SK-N-SH (cell line): ENCODE measurements around the gene SORBS2. TPM values are rescaled to one million over a fixed set of nuclear protein-coding genes. Genes with fewer than 3 reads are reported as not detected.
A peak's percentile ranks its signal among the peaks of the same experiment; 100 is the strongest.

Experiments
- CTCF ChIA-PET: fragments of 300-600, 350-600 bp; formaldehyde crosslinking; extraction: SDS; loops from one replicate; lab custom pipeline; 2021; lab: Yijun Ruan, JAX
- POLR2A ChIA-PET: fragments of 350-600 bp; sonication (Branson Sonifier 250); formaldehyde crosslinking; extraction: SDS; loops from one replicate; lab custom pipeline; 2020; ENCODE audit warnings: antibody characterized with exemption, inconsistent platforms; lab: Yijun Ruan, JAX
- DNase-seq: peaks from one replicate; pipeline ENCODE4 v3.0.0; 2012
- H2AFZ ChIP-seq: fragments of 200-600 bp; sonication (generic); 2 replicates; pipeline ENCODE4 v1.8.1; 2016; ENCODE audit warnings: antibody characterized with exemption, mild to moderate bottlenecking, low read depth
- H3F3A ChIP-seq: fragments of 200-600 bp; sonication (generic); replicated peaks from 2 replicates; pipeline ENCODE3; 2016; ENCODE audit warnings: antibody characterized with exemption, mild to moderate bottlenecking; ENCODE audit not compliant: insufficient read depth
- H3K27ac ChIP-seq, 2 experiments: fragments of 200-500 bp in 1 of 2; fragments of 200-600 bp in 1 of 2; sonication (Bioruptor generic) in 1 of 2; sonication (generic), shearing (Covaris generic) in 1 of 2; 2 replicates each; pipeline versions ENCODE4 v1.5.1 to v1.6.1; 2014 to 2016; ENCODE audit warnings: low read depth in 2 of 2, inconsistent platforms in 1 of 2, low read length in 1 of 2, mild to moderate bottlenecking in 1 of 2, mixed read lengths in 1 of 2
- H3K27me3 ChIP-seq: fragments of 200-600 bp; sonication (generic), shearing (Covaris generic); 2 replicates; pipeline ENCODE4 v1.6.1; 2016; ENCODE audit warnings: mixed run types; ENCODE audit not compliant: insufficient read depth
- H3K36me3 ChIP-seq, 2 experiments: fragments of 200-500 bp in 1 of 2; fragments of 200-600 bp in 1 of 2; sonication (Bioruptor generic) in 1 of 2; sonication (generic) in 1 of 2; replicated peaks in 1 of 2; 2 replicates each; pipeline versions ENCODE3 to v1.5.1; 2014 to 2016; ENCODE audit warnings: low read length in 1 of 2, mild to moderate bottlenecking in 1 of 2; ENCODE audit not compliant: insufficient read depth in 2 of 2, control insufficient read depth in 1 of 2
- H3K4me1 ChIP-seq, 2 experiments: fragments of 200-500 bp in 1 of 2; fragments of 200-600 bp in 1 of 2; sonication (Bioruptor generic) in 1 of 2; sonication (generic), shearing (Covaris generic) in 1 of 2; 2 replicates each; pipeline versions ENCODE4 v1.5.1 to v1.6.1; 2014 to 2016; ENCODE audit warnings: low read depth in 1 of 2, low read length in 1 of 2, mixed run types in 1 of 2; ENCODE audit not compliant: insufficient read depth in 2 of 2, control insufficient read depth in 1 of 2
- H3K4me2 ChIP-seq: fragments of 200-600 bp; sonication (generic), shearing (Covaris generic); 2 replicates; pipeline ENCODE4 v1.6.1; 2017; ENCODE audit warnings: mixed run types
- H3K4me3 ChIP-seq, 2 experiments: fragments of 200-500 bp in 1 of 2; fragments of 200-600 bp in 1 of 2; sonication (Bioruptor generic) in 1 of 2; sonication (generic), shearing (Covaris generic) in 1 of 2; 2 replicates each; pipeline versions ENCODE4 v1.5.1 to v1.8.1; 2014 to 2016; ENCODE audit warnings: low read depth in 2 of 2, inconsistent platforms in 1 of 2, low read length in 1 of 2, mild to moderate bottlenecking in 1 of 2, mixed read lengths in 1 of 2, moderate library complexity in 1 of 2
- H3K79me2 ChIP-seq: fragments of 200-600 bp; sonication (generic); 2 replicates; pipeline ENCODE4 v1.8.1; 2017; ENCODE audit warnings: mild to moderate bottlenecking; ENCODE audit not compliant: insufficient read depth
- H3K9ac ChIP-seq: fragments of 200-600 bp; sonication (generic); 2 replicates; pipeline ENCODE4 v1.6.1; 2017; ENCODE audit warnings: mixed run types
- H3K9me2 ChIP-seq: fragments of 200-600 bp; sonication (generic); 2 replicates; pipeline ENCODE4 v1.6.1; 2017; ENCODE audit warnings: mixed run types
- H3K9me3 ChIP-seq: fragments of 200-600 bp; sonication (generic); 2 replicates; pipeline ENCODE4 v1.6.1; 2017; ENCODE audit warnings: mixed run types, mild to moderate bottlenecking, moderate library complexity
- H4K20me1 ChIP-seq: fragments of 200-600 bp; sonication (generic); 2 replicates; pipeline ENCODE4 v1.6.1; 2017; ENCODE audit warnings: mild to moderate bottlenecking, mixed run types; ENCODE audit not compliant: insufficient read depth
- CHD2 ChIP-seq: fragments of 150-350 bp; IDR thresholded peaks from 2 replicates; pipeline ENCODE4 v1.6.1; 2018; ENCODE audit warnings: low read length; ENCODE audit not compliant: partially characterized antibody
- GABPA ChIP-seq: IDR thresholded peaks from 2 replicates; pipeline ENCODE4 v1.4.0; 2012; ENCODE audit warnings: low read depth, mild to moderate bottlenecking
- GATA2 ChIP-seq: sonication (generic); formaldehyde crosslinking; IDR thresholded peaks from 2 replicates; pipeline ENCODE4 v1.5.0; 2020; ENCODE audit warnings: mild to moderate bottlenecking, missing genetic modification reagents
- JUND ChIP-seq: IDR thresholded peaks from 2 replicates; pipeline ENCODE4 v1.4.0; 2012
- MEF2A ChIP-seq: IDR thresholded peaks from 2 replicates; pipeline ENCODE4 v1.4.0; 2012; ENCODE audit warnings: low read depth, borderline replicate concordance
- NFIC ChIP-seq: IDR thresholded peaks from 2 replicates; pipeline ENCODE4 v1.4.0; 2012; ENCODE audit warnings: borderline replicate concordance
- RAD21 ChIP-seq: IDR thresholded peaks from 2 replicates; pipeline ENCODE4 v1.6.1; 2012; ENCODE audit warnings: mild to moderate bottlenecking, low read length
- RCOR1 ChIP-seq: fragments of 150-350 bp; IDR thresholded peaks from 2 replicates; pipeline ENCODE4 v1.6.1; 2017; ENCODE audit warnings: antibody characterized with exemption, low read length
- RFX5 ChIP-seq: IDR thresholded peaks from 2 replicates; pipeline ENCODE4 v1.6.1; 2012; ENCODE audit warnings: mild to moderate bottlenecking, improper control_type of control experiment, low read length
- SMC3 ChIP-seq: IDR thresholded peaks from 2 replicates; pipeline ENCODE4 v1.6.1; 2012; ENCODE audit warnings: low read depth, low read length, improper control_type of control experiment
- TAF1 ChIP-seq: IDR thresholded peaks from 2 replicates; pipeline ENCODE4 v1.6.1; 2012; ENCODE audit warnings: low read depth, mild to moderate bottlenecking, low read length, moderate library complexity, borderline replicate concordance
- TCF12 ChIP-seq: IDR thresholded peaks from 2 replicates; pipeline ENCODE4 v1.4.0; 2012
- YY1 ChIP-seq: IDR thresholded peaks from 2 replicates; pipeline ENCODE4 v1.4.0; 2012; ENCODE audit warnings: low read depth, mild to moderate bottlenecking
- WGBS: methylation state at CpG from one replicate; pipeline ENCODE4 v1.1.6; 2017; ENCODE audit warnings: low lambda C conversion rate; 5-methylcytosine and 5-hydroxymethylcytosine counted together
- polyA plus RNA-seq, 3 experiments: library from polyadenylated mRNA; depleted of rRNA; stranded (reverse); fragments of >200 nt; gene quantifications; 2 replicates each; pipeline ENCODE4 v1.2.3, GENCODE V29; 2012
- TF ChIP-seq, protein P1 (sequence below): fragments of 200-600 bp; sonication (generic); IDR thresholded peaks from 2 replicates; pipeline ENCODE4 v1.6.1; 2017; ENCODE audit warnings: antibody characterized with exemption, mild to moderate bottlenecking, moderate library complexity
- TF ChIP-seq, protein P2 (sequence below): IDR thresholded peaks from 2 replicates; pipeline ENCODE4 v1.4.0; 2012; ENCODE audit warnings: low read depth, borderline replicate concordance

The SORBS2 gene
- polyA plus RNA-seq, 1 of the 3 experiments (the other 2 are of a cell fraction), result 2.5 TPM

DNA sequence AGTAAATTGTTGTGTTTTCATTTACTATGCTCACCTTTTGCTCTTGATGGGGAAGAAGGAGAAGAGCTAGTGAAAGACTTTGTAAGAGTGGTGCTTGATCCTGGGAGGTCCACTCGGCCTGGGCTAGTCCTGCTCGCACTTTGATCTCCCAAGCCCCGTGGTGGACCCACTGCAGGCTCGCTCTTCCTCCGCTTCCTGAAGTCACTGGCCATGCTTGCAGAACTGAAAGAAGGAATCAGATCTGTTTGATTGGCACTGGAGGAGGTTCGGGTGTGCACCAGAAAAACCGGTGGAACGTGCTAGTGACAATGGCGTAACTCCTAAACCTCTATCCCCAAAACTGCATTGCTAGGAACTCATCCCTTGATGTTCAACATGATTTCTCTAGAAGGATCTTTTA is 185.2 kb downstream of the SORBS2 start:
- no peak overlapping the region for H3K4me2 ChIP-seq
- no peak for DNase-seq
- H3K27ac ChIP-seq, result no peak overlapping the region
- WGBS, result 73% methylated on average over 9 of the region's 9 CpGs
- H3K9me3 ChIP-seq, result no peaks in the 10 kb centered on the region
- H3K9me2 ChIP-seq, result no peaks in the 10 kb centered on the region
- no peak overlapping the region for H2AFZ ChIP-seq
- ChIA-PET CTCF (interaction anchor here (1.1 kb wide), 1 partner anchor 395 kb away, joined by 3 read pairs; no protein-coding TSS in a partner anchor), POLR2A (no interaction called here)
- H3K27me3 ChIP-seq, result no peaks in the 10 kb centered on the region
- H4K20me1 ChIP-seq, result no peaks in the 10 kb centered on the region
- H3K79me2 ChIP-seq, result no peaks in the 10 kb centered on the region
- H3K9ac ChIP-seq, result no peak overlapping the region
- H3K36me3 ChIP-seq, result no peaks in the 10 kb centered on the region
- TF ChIP-seq GATA2 (no peak), RFX5 (no peak), SMC3 (no peak), CHD2 (no peak), MEF2A (no peak), TCF12 (no peak), TAF1 (no peak), GABPA (no peak), YY1 (no peak)
- TF ChIP-seq, protein P1, sequence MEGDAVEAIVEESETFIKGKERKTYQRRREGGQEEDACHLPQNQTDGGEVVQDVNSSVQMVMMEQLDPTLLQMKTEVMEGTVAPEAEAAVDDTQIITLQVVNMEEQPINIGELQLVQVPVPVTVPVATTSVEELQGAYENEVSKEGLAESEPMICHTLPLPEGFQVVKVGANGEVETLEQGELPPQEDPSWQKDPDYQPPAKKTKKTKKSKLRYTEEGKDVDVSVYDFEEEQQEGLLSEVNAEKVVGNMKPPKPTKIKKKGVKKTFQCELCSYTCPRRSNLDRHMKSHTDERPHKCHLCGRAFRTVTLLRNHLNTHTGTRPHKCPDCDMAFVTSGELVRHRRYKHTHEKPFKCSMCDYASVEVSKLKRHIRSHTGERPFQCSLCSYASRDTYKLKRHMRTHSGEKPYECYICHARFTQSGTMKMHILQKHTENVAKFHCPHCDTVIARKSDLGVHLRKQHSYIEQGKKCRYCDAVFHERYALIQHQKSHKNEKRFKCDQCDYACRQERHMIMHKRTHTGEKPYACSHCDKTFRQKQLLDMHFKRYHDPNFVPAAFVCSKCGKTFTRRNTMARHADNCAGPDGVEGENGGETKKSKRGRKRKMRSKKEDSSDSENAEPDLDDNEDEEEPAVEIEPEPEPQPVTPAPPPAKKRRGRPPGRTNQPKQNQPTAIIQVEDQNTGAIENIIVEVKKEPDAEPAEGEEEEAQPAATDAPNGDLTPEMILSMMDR, result no peak
- TF ChIP-seq, all 33 proteins: peak for 0
- Histone ChIP-seq H3K4me1 (peaks cover 0 to 5% of the 10 kb centered on the region in 2 experiments; a peak in 1 of 4 replicates), H3K4me3 (no peak overlapping the region), H3F3A (no peaks in the 10 kb centered on the region)

DNA sequence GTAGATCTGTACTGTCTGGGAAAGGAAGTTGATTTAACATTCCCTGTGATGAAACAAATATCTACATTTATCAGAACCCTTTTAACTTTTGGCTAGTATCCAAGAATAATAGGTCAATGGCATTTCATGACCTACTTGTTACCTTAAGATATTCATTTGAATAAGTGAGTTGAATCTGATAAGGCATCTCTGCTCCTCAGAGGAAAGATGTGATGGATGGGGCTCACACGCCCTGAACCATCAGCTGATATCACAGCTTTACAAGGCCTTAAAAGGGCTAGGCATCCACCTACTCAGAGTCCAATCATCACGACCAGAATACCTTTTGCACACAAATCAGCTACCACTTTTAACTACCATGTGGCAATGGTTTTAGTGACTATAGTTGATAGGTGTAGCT is 186.5 kb downstream of the SORBS2 start:
- CTCF ChIA-PET, result interaction anchor here (1.0 to 1.8 kb wide), 9 partner anchors 9 to 412 kb away, joined by 3 to 8 read pairs (median 3); partner anchors contain the start of gene CCDC110
- Histone ChIP-seq H3K4me1 (peaks cover 0 to 5% of the 10 kb centered on the region in 2 experiments; a peak in 1 of 4 replicates), H4K20me1 (no peaks in the 10 kb centered on the region), H3K9me2 (no peaks in the 10 kb centered on the region), H2AFZ (no peak overlapping the region), H3K79me2 (no peaks in the 10 kb centered on the region), H3K9ac (no peak overlapping the region), H3K27me3 (no peaks in the 10 kb centered on the region), H3K36me3 (no peaks in the 10 kb centered on the region), H3K27ac (no peak overlapping the region; a peak in 1 of 4 replicates), H3K4me2 (no peak overlapping the region), H3F3A (no peaks in the 10 kb centered on the region), H3K9me3 (no peaks in the 10 kb centered on the region), H3K4me3 (no peak overlapping the region; a peak in 1 of 4 replicates)
- 9% methylated on average over 2 of the region's 2 CpGs for WGBS
- TF ChIP-seq JUND (no peak), RCOR1 (0 out of 2 replicates have a peak, but pooled peaks have one; percentile 12), NFIC (peak; percentile 47; the same call in 1 of the 2 replicates), RAD21 (no peak)
- TF ChIP-seq, protein P2, sequence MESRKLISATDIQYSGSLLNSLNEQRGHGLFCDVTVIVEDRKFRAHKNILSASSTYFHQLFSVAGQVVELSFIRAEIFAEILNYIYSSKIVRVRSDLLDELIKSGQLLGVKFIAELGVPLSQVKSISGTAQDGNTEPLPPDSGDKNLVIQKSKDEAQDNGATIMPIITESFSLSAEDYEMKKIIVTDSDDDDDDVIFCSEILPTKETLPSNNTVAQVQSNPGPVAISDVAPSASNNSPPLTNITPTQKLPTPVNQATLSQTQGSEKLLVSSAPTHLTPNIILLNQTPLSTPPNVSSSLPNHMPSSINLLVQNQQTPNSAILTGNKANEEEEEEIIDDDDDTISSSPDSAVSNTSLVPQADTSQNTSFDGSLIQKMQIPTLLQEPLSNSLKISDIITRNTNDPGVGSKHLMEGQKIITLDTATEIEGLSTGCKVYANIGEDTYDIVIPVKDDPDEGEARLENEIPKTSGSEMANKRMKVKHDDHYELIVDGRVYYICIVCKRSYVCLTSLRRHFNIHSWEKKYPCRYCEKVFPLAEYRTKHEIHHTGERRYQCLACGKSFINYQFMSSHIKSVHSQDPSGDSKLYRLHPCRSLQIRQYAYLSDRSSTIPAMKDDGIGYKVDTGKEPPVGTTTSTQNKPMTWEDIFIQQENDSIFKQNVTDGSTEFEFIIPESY, result no peak
- peak; percentile 54 for DNase-seq
- POLR2A ChIA-PET, result no interaction called here
